Measurements from ENCODE around the gene ETNK2. TPM values are rescaled to one million over a fixed set of nuclear protein-coding genes. Genes with fewer than 3 reads are reported as not detected.

ETNK2 gene
- total RNA-seq, 4 donors from 2014 or later = 2.3 to 23.9 (median 13.9) TPM

GRCh38 chr1:204141131-204141530 is 10.7 kb downstream of the ETNK2 start:
- no peak for DNase-seq
- Histone ChIP-seq H3K36me3 (no peaks in the 10 kb centered on the region), H3K9me3 (no peaks in the 10 kb centered on the region), H3K4me3 (no peak overlapping the region), H3K27me3 (no peaks in the 10 kb centered on the region), H3K27ac (no peak overlapping the region), H3K4me1 (no peaks in the 10 kb centered on the region)
- no peak for TF ChIP-seq CTCF (IDR thresholded peaks at IDR 0.05)
- TF ChIP-seq POLR2A (IDR thresholded peaks at IDR 0.05) = no peak
- intact Hi-C loops (cut with DNase I; ENCODE audit: low total_unique reads) = no loop called here

GRCh38 chr1:204139952-204140351 is 11.9 kb downstream of the ETNK2 start:
- Histone ChIP-seq H3K4me1 (no peaks in the 10 kb centered on the region), H3K4me3 (no peak overlapping the region), H3K9me3 (no peaks in the 10 kb centered on the region), H3K27me3 (no peaks in the 10 kb centered on the region), H3K36me3 (no peaks in the 10 kb centered on the region), H3K27ac (no peak overlapping the region)
- TF ChIP-seq POLR2A (IDR thresholded peaks at IDR 0.05) = no peak
- no peak for TF ChIP-seq CTCF (IDR thresholded peaks at IDR 0.05)
- DNase-seq = no peak
- intact Hi-C loops (cut with DNase I; ENCODE audit: low total_unique reads) = no loop called here

GRCh38 chr1:204139088-204139487 is 12.8 kb downstream of the ETNK2 start:
- intact Hi-C loops (cut with DNase I; ENCODE audit: low total_unique reads) = no loop called here
- DNase-seq = no peak
- Histone ChIP-seq H3K27me3 (no peaks in the 10 kb centered on the region), H3K4me1 (no peaks in the 10 kb centered on the region), H3K4me3 (no peak overlapping the region), H3K27ac (no peak overlapping the region), H3K9me3 (no peaks in the 10 kb centered on the region), H3K36me3 (no peaks in the 10 kb centered on the region)
- TF ChIP-seq POLR2A (IDR thresholded peaks at IDR 0.05) (no peak), CTCF (IDR thresholded peaks at IDR 0.05) (no peak)

GRCh38 chr1:204136814-204137213 is 15.0 kb downstream of the ETNK2 start:
- intact Hi-C loops (cut with DNase I; ENCODE audit: low total_unique reads) = no loop called here
- no peaks in the 10 kb centered on the region for H3K36me3 ChIP-seq
- no peak overlapping the region for H3K4me3 ChIP-seq
- no peak for DNase-seq
- H3K27me3 ChIP-seq = no peaks in the 10 kb centered on the region
- no peak overlapping the region for H3K27ac ChIP-seq
- TF ChIP-seq CTCF (IDR thresholded peaks at IDR 0.05) (no peak), POLR2A (IDR thresholded peaks at IDR 0.05) (no peak)
- no peaks in the 10 kb centered on the region for H3K9me3 ChIP-seq
- peaks cover 0 to 1% of the 10 kb centered on the region in 2 donors for H3K4me1 ChIP-seq

- Histone ChIP-seq H3K27ac (no peak overlapping the region), H3K27me3 (no peaks in the 10 kb centered on the region), H3K9me3 (no peaks in the 10 kb centered on the region), H3K36me3 (no peaks in the 10 kb centered on the region), H3K4me1 (peaks cover 9 to 22% of the 10 kb centered on the region in 2 donors), H3K4me3 (no peak overlapping the region)
- no peak for DNase-seq
- TF ChIP-seq CTCF (IDR thresholded peaks at IDR 0.05) = no peak
- TF ChIP-seq POLR2A (IDR thresholded peaks at IDR 0.05) = no peak
- intact Hi-C loops (cut with DNase I; ENCODE audit: low total_unique reads) = no loop called here
Observed at GRCh38 chr1:204134103-204134502, 17.7 kb downstream of the ETNK2 start.

Measured in uterus (tissue), 4 donors.